DND-41 (cell line): ENCODE data around the gene ROCK1.

Experiments
- ATAC-seq: fragments of 200-7000 bp; cut with Tn5 transposase; 3 replicates; pipeline ENCODE4 v1.9.1; 2021; ENCODE audit warnings: low read depth; ENCODE audit not compliant: insufficient read depth
- DNase-seq: peaks from one replicate; pipeline ENCODE4 v3.0.0-alpha.2; 2020
- H2AFZ ChIP-seq: 2 replicates; pipeline ENCODE4 v1.6.0; 2012; ENCODE audit warnings: low read depth, low read length
- H3K27ac ChIP-seq: 2 replicates; pipeline ENCODE4 v1.5.1; 2012; ENCODE audit warnings: low read length, inconsistent platforms
- H3K27me3 ChIP-seq: fragments of 200-600 bp; sonication (generic); 2 replicates; pipeline ENCODE4 v1.6.0; 2012; ENCODE audit warnings: low read length, mild to moderate bottlenecking, inconsistent platforms; ENCODE audit not compliant: insufficient read depth, poor library complexity
- H3K36me3 ChIP-seq: 2 replicates; pipeline ENCODE4 v1.5.1; 2012; ENCODE audit warnings: low read length, inconsistent platforms; ENCODE audit not compliant: insufficient read depth
- H3K4me1 ChIP-seq: 2 replicates; pipeline ENCODE4 v1.5.1; 2012; ENCODE audit warnings: mild to moderate bottlenecking, low read length; ENCODE audit not compliant: insufficient read depth
- H3K4me2 ChIP-seq: 2 replicates; pipeline ENCODE4 v1.6.0; 2012; ENCODE audit warnings: mild to moderate bottlenecking, moderate library complexity, low read length, inconsistent platforms; ENCODE audit not compliant: insufficient read depth
- H3K4me3 ChIP-seq, 2 experiments: fragments of 200-600 bp in 1 of 2; shearing (Covaris generic) in 1 of 2; 2 replicates each; pipeline ENCODE4 v1.5.1; 2012 to 2016; ENCODE audit warnings: inconsistent platforms in 2 of 2, low read length in 2 of 2, mild to moderate bottlenecking in 2 of 2, low read depth in 1 of 2, moderate library complexity in 1 of 2
- H3K79me2 ChIP-seq: 2 replicates; pipeline ENCODE4 v1.6.0; 2012; ENCODE audit warnings: low read length, inconsistent platforms; ENCODE audit not compliant: insufficient read depth
- H3K9ac ChIP-seq: 2 replicates; pipeline ENCODE4 v1.6.0; 2012; ENCODE audit warnings: low read depth, mild to moderate bottlenecking, inconsistent platforms, low read length, moderate library complexity
- H3K9me3 ChIP-seq: 2 replicates; pipeline ENCODE4 v1.5.1; 2012; ENCODE audit warnings: low read length, moderate library complexity, mild to moderate bottlenecking, inconsistent platforms; ENCODE audit not compliant: insufficient read depth, severe bottlenecking
- H4K20me1 ChIP-seq: 2 replicates; pipeline ENCODE4 v1.6.0; 2012; ENCODE audit warnings: low read length; ENCODE audit not compliant: insufficient read depth
- EZH2 ChIP-seq: IDR thresholded peaks from 3 replicates; pipeline ENCODE4 v1.6.1; 2012; ENCODE audit warnings: borderline replicate concordance, low read depth, mild to moderate bottlenecking, moderate library complexity, low read length, inconsistent platforms; ENCODE audit not compliant: severe bottlenecking
- TF ChIP-seq, protein P1 (sequence below): IDR thresholded peaks from 2 replicates; pipeline ENCODE4 v1.5.1; 2012; ENCODE audit warnings: borderline replicate concordance, low read length, moderate library complexity, mild to moderate bottlenecking; ENCODE audit not compliant: poor library complexity, severe bottlenecking; ENCODE audit errors: extremely low read depth

ROCK1 gene

GRCh38 chr18:21083017-21083416, 28.6 kb downstream of the ROCK1 start:
- Histone ChIP-seq H4K20me1 (peaks cover 43% of the 10 kb centered on the region), H3K4me2 (no peak overlapping the region)
- TF ChIP-seq EZH2: no peak
- TF ChIP-seq, protein P1, sequence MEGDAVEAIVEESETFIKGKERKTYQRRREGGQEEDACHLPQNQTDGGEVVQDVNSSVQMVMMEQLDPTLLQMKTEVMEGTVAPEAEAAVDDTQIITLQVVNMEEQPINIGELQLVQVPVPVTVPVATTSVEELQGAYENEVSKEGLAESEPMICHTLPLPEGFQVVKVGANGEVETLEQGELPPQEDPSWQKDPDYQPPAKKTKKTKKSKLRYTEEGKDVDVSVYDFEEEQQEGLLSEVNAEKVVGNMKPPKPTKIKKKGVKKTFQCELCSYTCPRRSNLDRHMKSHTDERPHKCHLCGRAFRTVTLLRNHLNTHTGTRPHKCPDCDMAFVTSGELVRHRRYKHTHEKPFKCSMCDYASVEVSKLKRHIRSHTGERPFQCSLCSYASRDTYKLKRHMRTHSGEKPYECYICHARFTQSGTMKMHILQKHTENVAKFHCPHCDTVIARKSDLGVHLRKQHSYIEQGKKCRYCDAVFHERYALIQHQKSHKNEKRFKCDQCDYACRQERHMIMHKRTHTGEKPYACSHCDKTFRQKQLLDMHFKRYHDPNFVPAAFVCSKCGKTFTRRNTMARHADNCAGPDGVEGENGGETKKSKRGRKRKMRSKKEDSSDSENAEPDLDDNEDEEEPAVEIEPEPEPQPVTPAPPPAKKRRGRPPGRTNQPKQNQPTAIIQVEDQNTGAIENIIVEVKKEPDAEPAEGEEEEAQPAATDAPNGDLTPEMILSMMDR: no peak

GRCh38 chr18:21081426-21081825, 30.2 kb downstream of the ROCK1 start:
- no peak for DNase-seq
- no peak for ATAC-seq
- Histone ChIP-seq H3K27me3 (no peaks in the 10 kb centered on the region), H4K20me1 (peaks cover 46% of the 10 kb centered on the region), H3K9ac (no peak overlapping the region), H3K27ac (no peak overlapping the region), H3K9me3 (no peaks in the 10 kb centered on the region), H3K79me2 (peaks cover 98% of the 10 kb centered on the region), H2AFZ (no peak overlapping the region), H3K4me3 (no peak overlapping the region), H3K4me1 (no peaks in the 10 kb centered on the region), H3K4me2 (no peak overlapping the region), H3K36me3 (no peaks in the 10 kb centered on the region)
- TF ChIP-seq, protein P1: no peak
- no peak for TF ChIP-seq EZH2

More at GRCh38 chr18:21083017-21083416, 28.6 kb downstream of the ROCK1 start:
- Histone ChIP-seq H3K79me2 (peaks cover 100% of the 10 kb centered on the region), H3K4me1 (no peaks in the 10 kb centered on the region), H3K4me3 (no peak overlapping the region), H2AFZ (no peak overlapping the region), H3K9ac (no peak overlapping the region), H3K27me3 (no peaks in the 10 kb centered on the region), H3K36me3 (no peaks in the 10 kb centered on the region), H3K9me3 (no peaks in the 10 kb centered on the region), H3K27ac (no peak overlapping the region)
- ATAC-seq (no peak), DNase-seq (no peak)

DNA sequence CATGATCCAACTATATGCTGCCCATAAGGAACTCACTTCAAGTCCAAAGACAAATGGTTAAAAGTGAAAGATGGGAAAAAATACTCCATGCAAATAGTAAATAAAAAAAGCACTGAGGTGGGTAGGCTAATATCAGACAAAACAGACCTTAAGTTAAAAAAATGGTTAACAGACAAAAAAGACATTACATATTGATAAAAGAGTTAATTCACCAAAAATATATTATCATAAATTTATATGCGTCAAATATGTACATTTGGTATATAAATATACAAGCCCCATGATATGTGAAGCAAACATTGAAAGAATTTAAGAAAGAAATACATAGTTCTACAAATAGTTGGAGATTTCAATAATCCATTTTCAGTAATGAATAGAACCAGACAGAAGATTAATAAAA, 31.0 kb downstream of the ROCK1 start:
- Histone ChIP-seq H3K36me3 (no peaks in the 10 kb centered on the region), H3K4me1 (no peaks in the 10 kb centered on the region), H3K4me3 (no peak overlapping the region), H4K20me1 (peaks cover 52% of the 10 kb centered on the region), H3K27me3 (no peaks in the 10 kb centered on the region), H3K4me2 (no peak overlapping the region), H3K9ac (no peak overlapping the region), H2AFZ (no peak overlapping the region), H3K27ac (no peak overlapping the region), H3K9me3 (no peaks in the 10 kb centered on the region), H3K79me2 (peaks cover 96% of the 10 kb centered on the region)
- TF ChIP-seq, protein P1: no peak
- no peak for TF ChIP-seq EZH2
- DNase-seq (no peak), ATAC-seq (no peak)
